ENCODE results near the gene SPG21. TPM values are rescaled to one million over a fixed set of nuclear protein-coding genes. Genes with fewer than 3 reads are reported as not detected.
A peak's percentile ranks its signal among the peaks of the same experiment; 100 is the strongest.

The SPG21 gene
- total and polyA plus RNA-seq, 2 of the 8 experiments (the other 6 are each of a cell fraction or from before 2014, with no cell fraction given) = 67.3 to 72.7 TPM

GRCh38 chr15:64930019-64930652 is 59.6 kb downstream of the SPG21 start:
- H3K27me3 ChIP-seq (replicated peaks in 1 of 4; ENCODE audit: control insufficient read depth in 3 of 4, extremely low read depth in 1 of 4, insufficient read depth in 3 of 4, low read length in 3 of 4) = no peaks in the 10 kb centered on the region
- H3K14ac ChIP-seq (ENCODE audit: insufficient read length) = no peak overlapping the region
- no peak overlapping the region for H4K5ac ChIP-seq (ENCODE audit: insufficient read length, low read depth, low read length)
- no peak overlapping the region for H3K23ac ChIP-seq (ENCODE audit: insufficient read length)
- no peak overlapping the region for H2BK15ac ChIP-seq (ENCODE audit: low read length)
- H3K18ac ChIP-seq (ENCODE audit: extremely low read depth, low read length) = no peak overlapping the region
- FAIRE-seq (no peak), DNase-seq (ENCODE audit: low read depth in 1 of 2, low spot score in 2 of 2) (peak in 1 of 2 experiments; percentile 35)
- H3K9me3 ChIP-seq (ENCODE audit: insufficient read depth in 2 of 2, low read depth in 1 of 2, low read length in 1 of 2) = no peaks in the 10 kb centered on the region
- no peak overlapping the region for H2BK20ac ChIP-seq (ENCODE audit: low read length)
- H3K9ac ChIP-seq (replicated peaks in 1 of 4; ENCODE audit: extremely low read depth in 1 of 4, low read depth in 3 of 4, low read length in 3 of 4) = no peak overlapping the region
- no peaks in the 10 kb centered on the region; the same call in 1 of the 2 replicates for H3K79me1 ChIP-seq (ENCODE audit: low read depth, low read length)
- no peak overlapping the region for H2BK120ac ChIP-seq (replicated peaks; ENCODE audit: low read depth, low read length)
- no peak overlapping the region for H3K4me3 ChIP-seq (ENCODE audit: extremely low read depth in 1 of 4, insufficient read depth in 2 of 4, low read depth in 3 of 4, low read length in 4 of 4)
- no peaks in the 10 kb centered on the region for H3K23me2 ChIP-seq (ENCODE audit: low read depth, low read length)
- H2AFZ ChIP-seq (ENCODE audit: low read length) = no peak overlapping the region
- no peak overlapping the region for H3K27ac ChIP-seq (ENCODE audit: low read depth, low read length)
- no peak overlapping the region for H4K8ac ChIP-seq (ENCODE audit: extremely low read depth, insufficient read depth, low read length)
- H3K56ac ChIP-seq (replicated peaks; ENCODE audit: insufficient read length, low read depth, low read length) = no peak overlapping the region
- no peak overlapping the region for H4K91ac ChIP-seq (replicated peaks; ENCODE audit: insufficient read length, low read length)
- ChIA-PET CTCF (ENCODE audit: partially characterized antibody) (no interaction called here), POLR2A (ENCODE audit: partially characterized antibody) (no interaction called here)
- H3K79me2 ChIP-seq (ENCODE audit: control insufficient read depth in 1 of 2, insufficient read depth in 2 of 2, low read length in 2 of 2) = no peaks in the 10 kb centered on the region
- H3K4ac ChIP-seq (replicated peaks; ENCODE audit: insufficient read length, low read depth, low read length) = no peak overlapping the region
- 92% methylated on average over 10 of the region's 10 CpGs; no CpG with 5 or more reads in 1 of the 2 experiments for WGBS, 2 experiments (ENCODE audit: extremely low coverage in 1 of 2, insufficient coverage in 1 of 2, insufficient read length in 1 of 2, insufficient replicate concordance in 2 of 2, low coverage in 1 of 2, low lambda C conversion rate in 2 of 2, missing lambda C conversion rate in 1 of 2)
- H3K4me1 ChIP-seq (replicated peaks in 1 of 4; ENCODE audit: control insufficient read depth in 3 of 4, insufficient read depth in 4 of 4, low read length in 3 of 4) = no peaks in the 10 kb centered on the region
- 0 out of 8 replicates have a peak, but pooled peaks cover 0 to 3% (median 0%) of the 10 kb centered on the region in 4 experiments for H3K36me3 ChIP-seq (ENCODE audit: control insufficient read depth in 2 of 4, insufficient read depth in 4 of 4, low read length in 3 of 4)
- H4K20me1 ChIP-seq (replicated peaks in 1 of 2; ENCODE audit: control insufficient read depth in 1 of 2, insufficient read depth in 2 of 2, low read length in 2 of 2) = peaks cover 0 to 3% of the 10 kb centered on the region in 2 experiments
- H2AK5ac ChIP-seq (ENCODE audit: low read depth, low read length) = no peak overlapping the region
- H2BK12ac ChIP-seq (ENCODE audit: low read depth, low read length) = no peak overlapping the region
- 0 out of 2 replicates have a peak overlapping the region, but pooled peaks have one; percentile 16 for H2BK5ac ChIP-seq (ENCODE audit: low read depth, low read length)
- no peak overlapping the region for H3K4me2 ChIP-seq (ENCODE audit: insufficient read depth in 1 of 2, low read depth in 2 of 2, low read length in 2 of 2)
- TF ChIP-seq SAP30 (IDR thresholded peaks at IDR 0.05; ENCODE audit: insufficient read depth, insufficient replicate concordance, low read length) = no peak
- no peak for TF ChIP-seq SRF (IDR thresholded peaks at IDR 0.05; ENCODE audit: low read depth, low read length)
- TF ChIP-seq RFX5 (IDR thresholded peaks at IDR 0.05; ENCODE audit: borderline replicate concordance, low read depth, low read length) = no peak
- TF ChIP-seq SUZ12 (IDR thresholded peaks at IDR 0.05; ENCODE audit: low read length) = no peak
- TF ChIP-seq TAF7 (optimal IDR thresholded peaks at IDR 0.05; ENCODE audit: borderline replicate concordance, low read depth, low read length) = no peak
- no peak for TF ChIP-seq E2F6 (IDR thresholded peaks at IDR 0.05)
- no peak for TF ChIP-seq POU5F1 (IDR thresholded peaks at IDR 0.05; ENCODE audit: low read depth, low read length)
- TF ChIP-seq, protein P1, sequence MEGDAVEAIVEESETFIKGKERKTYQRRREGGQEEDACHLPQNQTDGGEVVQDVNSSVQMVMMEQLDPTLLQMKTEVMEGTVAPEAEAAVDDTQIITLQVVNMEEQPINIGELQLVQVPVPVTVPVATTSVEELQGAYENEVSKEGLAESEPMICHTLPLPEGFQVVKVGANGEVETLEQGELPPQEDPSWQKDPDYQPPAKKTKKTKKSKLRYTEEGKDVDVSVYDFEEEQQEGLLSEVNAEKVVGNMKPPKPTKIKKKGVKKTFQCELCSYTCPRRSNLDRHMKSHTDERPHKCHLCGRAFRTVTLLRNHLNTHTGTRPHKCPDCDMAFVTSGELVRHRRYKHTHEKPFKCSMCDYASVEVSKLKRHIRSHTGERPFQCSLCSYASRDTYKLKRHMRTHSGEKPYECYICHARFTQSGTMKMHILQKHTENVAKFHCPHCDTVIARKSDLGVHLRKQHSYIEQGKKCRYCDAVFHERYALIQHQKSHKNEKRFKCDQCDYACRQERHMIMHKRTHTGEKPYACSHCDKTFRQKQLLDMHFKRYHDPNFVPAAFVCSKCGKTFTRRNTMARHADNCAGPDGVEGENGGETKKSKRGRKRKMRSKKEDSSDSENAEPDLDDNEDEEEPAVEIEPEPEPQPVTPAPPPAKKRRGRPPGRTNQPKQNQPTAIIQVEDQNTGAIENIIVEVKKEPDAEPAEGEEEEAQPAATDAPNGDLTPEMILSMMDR (IDR thresholded peaks at IDR 0.05; ENCODE audit: control extremely low read depth in 1 of 3, insufficient read depth in 1 of 3, low read depth in 1 of 3, low read length in 3 of 3) = no peak
- TF ChIP-seq SIN3A (conservative IDR thresholded peaks at IDR 0.05 in 1 of 2, IDR thresholded peaks at IDR 0.05 in 1 of 2; ENCODE audit: low read depth in 1 of 2, low read length in 2 of 2) = no peak

Measured in H1 (cell line).